GM18520 (cell line): ENCODE data around the gene TUBB1.
"Not testable (repeated sequence)": the region's sequence is repeated elsewhere in the genome, so short reads cannot be mapped to it uniquely, and the experiment has no call there.

Experiments used
- ATAC-seq: cut with Tn5 transposase; IDR thresholded peaks from one replicate; pipeline ENCODE4 v1.9.1; 2021; ENCODE audit not compliant: unreplicated experiment

The TUBB1 gene

GRCh38 chr20:59005523-59006166, 13.6 kb upstream of the TUBB1 start:
- ATAC-seq, result no peak

GRCh38 chr20:59006167-59006863, 12.9 kb upstream of the TUBB1 start:
- no peak for ATAC-seq

GRCh38 chr20:59006864-59007664, 12.2 kb upstream of the TUBB1 start, which contains the start of gene CTSZ:
CTSZ (minus strand) TSS chr20:59007254; CDS start chr20:59007128, 126 bp downstream.
- ATAC-seq, result no peak

- ATAC-seq, result no peak
Measured at GRCh38 chr20:59007665-59008511, 11.3 kb upstream of the TUBB1 start.

GRCh38 chr20:59008715-59009336, 10.4 kb upstream of the TUBB1 start:
- no peak for ATAC-seq

GRCh38 chr20:59010321-59010994, 8.8 kb upstream of the TUBB1 start:
- ATAC-seq, result no peak

GRCh38 chr20:59010995-59011873, 8.0 kb upstream of the TUBB1 start:
- no peak for ATAC-seq

- not testable (repeated sequence) for ATAC-seq
Measured at GRCh38 chr20:59011874-59012157, 7.4 kb upstream of the TUBB1 start.

- no peak for ATAC-seq
Measured at GRCh38 chr20:59013031-59013951, 5.9 kb upstream of the TUBB1 start.

- ATAC-seq, result no peak
Measured at GRCh38 chr20:59013959-59014608, 5.1 kb upstream of the TUBB1 start.

- no peak for ATAC-seq
Measured at GRCh38 chr20:59014680-59015389, 4.4 kb upstream of the TUBB1 start.

- no peak for ATAC-seq
Measured at GRCh38 chr20:59015411-59015810, 3.8 kb upstream of the TUBB1 start.

GRCh38 chr20:59015812-59016711, 3.2 kb upstream of the TUBB1 start:
- no peak for ATAC-seq

GRCh38 chr20:59016795-59017492, 2.3 kb upstream of the TUBB1 start:
- no peak for ATAC-seq

- no peak for ATAC-seq
Measured at GRCh38 chr20:59017493-59018231, 1.6 kb upstream of the TUBB1 start.
